ENCODE measurements around the gene MAP3K4.

- TF ChIP-seq CTCF (IDR thresholded peaks at IDR 0.05) (no peak), POLR2AphosphoS5 (IDR thresholded peaks at IDR 0.05; ENCODE audit: insufficient read depth in 1 of 2, low read depth in 1 of 2) (no peak), POLR2A (IDR thresholded peaks at IDR 0.05) (no peak)
These were observed 158.6 kb downstream of the MAP3K4 start for GRCh38 chr6:161150136-161150535.

Data from vagina (tissue), 2 donors.